Right cardiac atrium (tissue), 5 donors: ENCODE measurements around the gene DNAH17. TPM values are rescaled to one million over a fixed set of nuclear protein-coding genes. Genes with fewer than 3 reads are reported as not detected.

Experiments
- ATAC-seq, 2 donors: fragments of 200-7000 bp; cut with Tn5 transposase; one replicate each; pipeline versions ENCODE4 v1.8.0 to v1.9.1; 2020; ENCODE audit warnings: moderate library complexity in 2 of 2, mild to moderate bottlenecking in 1 of 2
- DNase-seq, 3 donors: peaks; one replicate each; pipeline ENCODE4 v3.0.0-alpha.2; 2020
- H3K27ac ChIP-seq: one replicate; pipeline ENCODE4 v1.5.1; 2013; ENCODE audit warnings: mild to moderate bottlenecking, low read length, control low read depth, moderate library complexity
- H3K27me3 ChIP-seq: one replicate; pipeline ENCODE4 v1.6.1; 2013; ENCODE audit not compliant: control insufficient read depth, insufficient read depth
- H3K4me1 ChIP-seq: one replicate; pipeline ENCODE4 v1.6.1; 2013; ENCODE audit warnings: low read length; ENCODE audit not compliant: control insufficient read depth, insufficient read depth
- H3K4me3 ChIP-seq: one replicate; pipeline ENCODE4 v1.5.1; 2013; ENCODE audit warnings: low read length, control low read depth
- H3K9me3 ChIP-seq: one replicate; pipeline ENCODE4 v1.6.1; 2013; ENCODE audit warnings: low read length; ENCODE audit not compliant: control insufficient read depth
- WGBS: extraction: QIAGEN DNeasy Blood & Tissue Kit; methylation state at CpG from one replicate; pipeline ENCODE4 v1.1.7; 2013; 5-methylcytosine and 5-hydroxymethylcytosine counted together
- intact Hi-C, 4 donors: fragments of 100-400 bp; cut with DNase I; formaldehyde crosslinking; loops; one replicate each; pipeline versions ENCODE4 v1.11.0 to v1.14.0; 2022 to 2023
- polyA plus RNA-seq: library from polyadenylated mRNA; stranded (reverse); fragments of 200-250 nt; gene quantifications from one replicate; pipeline ENCODE4 v1.2.3, GENCODE V29; 2013
- total RNA-seq, 4 donors: library from RNA; stranded (reverse); fragmentation: NEBNext Ultra II Directional; extraction: Animal tissue kit (Norgen Biotek cat#: 25700); gene quantifications; one replicate each; pipeline ENCODE4 v1.2.1, GENCODE V29; 2021
- donor health status: healthy with polysubstance abuse.
- donor health status: DM: no; HTN: yes; CAD: no.
- donor health status: DM: no; HTN: no; CAD: no.
- donor health status: DM: no; HTN: yes; CAD: no; lungs with severe emphysema.
- donor health status: DM: yes; HTN: yes; CAD: no.

DNAH17 gene
- total and polyA plus RNA-seq, 5 donors, result 0.06 to 0.28 (median 0.19) TPM; not detected in 1

- H3K27me3 ChIP-seq, result no peaks in the 10 kb centered on the region
- intact Hi-C loops, result no loop called here
- H3K9me3 ChIP-seq, result no peaks in the 10 kb centered on the region
- no peak overlapping the region for H3K4me3 ChIP-seq
- H3K4me1 ChIP-seq, result peaks cover 3% of the 10 kb centered on the region
- DNase-seq (peak in 2 of 3 donors; percentile 31 to 32), ATAC-seq (no peak)
- no peak overlapping the region for H3K27ac ChIP-seq
- WGBS, result 77% methylated on average over 16 of the region's 16 CpGs
Measured at GRCh38 chr17:78438694-78439325, 138.4 kb downstream of the DNAH17 start.

GRCh38 chr17:78438271-78438691, 138.9 kb downstream of the DNAH17 start:
- H3K9me3 ChIP-seq, result no peaks in the 10 kb centered on the region
- intact Hi-C loops, result no loop called here
- DNase-seq (peak in 1 of 3 donors; percentile 59), ATAC-seq (no peak)
- no peak overlapping the region for H3K27ac ChIP-seq
- 79% methylated on average over 10 of the region's 10 CpGs for WGBS
- H3K4me1 ChIP-seq, result peaks cover 3% of the 10 kb centered on the region
- no peaks in the 10 kb centered on the region for H3K27me3 ChIP-seq
- H3K4me3 ChIP-seq, result no peak overlapping the region

GRCh38 chr17:78437508-78438169, 139.6 kb downstream of the DNAH17 start:
- DNase-seq, result peak in 2 of 3 donors; percentile 32 to 53
- 91% methylated on average over 20 of the region's 20 CpGs for WGBS

GRCh38 chr17:78435330-78436005, 141.7 kb downstream of the DNAH17 start:
- H3K9me3 ChIP-seq, result no peaks in the 10 kb centered on the region
- H3K4me3 ChIP-seq, result no peak overlapping the region
- DNase-seq (peak in 2 of 3 donors; percentile 4 to 28), ATAC-seq (no peak)
- H3K4me1 ChIP-seq, result no peaks in the 10 kb centered on the region
- intact Hi-C loops, result no loop called here
- no peaks in the 10 kb centered on the region for H3K27me3 ChIP-seq
- H3K27ac ChIP-seq, result no peak overlapping the region
- WGBS, result 81% methylated on average over 19 of the region's 19 CpGs

More at GRCh38 chr17:78437508-78438169, 139.6 kb downstream of the DNAH17 start:
- Histone ChIP-seq H3K27ac (no peak overlapping the region), H3K27me3 (no peaks in the 10 kb centered on the region), H3K4me1 (peaks cover 3% of the 10 kb centered on the region), H3K9me3 (no peaks in the 10 kb centered on the region), H3K4me3 (no peak overlapping the region)
- no peak for ATAC-seq
- intact Hi-C loops, result no loop called here

- intact Hi-C loops, result no loop called here
- WGBS, result 50% methylated on average over 18 of the region's 18 CpGs
- DNase-seq (peak in 2 of 3 donors; percentile 32 to 47), ATAC-seq (no peak)
- Histone ChIP-seq H3K27me3 (no peaks in the 10 kb centered on the region), H3K27ac (no peak overlapping the region), H3K4me1 (no peaks in the 10 kb centered on the region), H3K9me3 (no peaks in the 10 kb centered on the region), H3K4me3 (no peak overlapping the region)
Measured at GRCh38 chr17:78434455-78435329, 142.5 kb downstream of the DNAH17 start.

GRCh38 chr17:78433780-78434335, 143.3 kb downstream of the DNAH17 start:
- intact Hi-C loops, result no loop called here
- WGBS, result 86% methylated on average over 13 of the region's 13 CpGs
- Histone ChIP-seq H3K9me3 (no peaks in the 10 kb centered on the region), H3K27ac (no peak overlapping the region), H3K4me3 (no peak overlapping the region), H3K27me3 (no peaks in the 10 kb centered on the region), H3K4me1 (no peaks in the 10 kb centered on the region)
- peak in 2 of 3 donors; percentile 20 to 36 for DNase-seq
- ATAC-seq, result peak in 1 of 2 donors; percentile 2

- intact Hi-C loops, result no loop called here
- ATAC-seq (no peak), DNase-seq (peak in 2 of 3 donors; percentile 34 to 41)
- 67% methylated on average over 20 of the region's 20 CpGs for WGBS
- Histone ChIP-seq H3K27me3 (no peaks in the 10 kb centered on the region), H3K4me3 (no peak overlapping the region), H3K9me3 (no peaks in the 10 kb centered on the region), H3K27ac (no peak overlapping the region), H3K4me1 (no peaks in the 10 kb centered on the region)
Measured at GRCh38 chr17:78433013-78433727, 144.0 kb downstream of the DNAH17 start.

- H3K9me3 ChIP-seq, result no peaks in the 10 kb centered on the region
- no peaks in the 10 kb centered on the region for H3K27me3 ChIP-seq
- intact Hi-C loops, result no loop called here
- ATAC-seq (peak in 1 of 2 donors; percentile 6), DNase-seq (peak; percentile 51 to 77 (median 63))
- WGBS, result 55% methylated on average over 21 of the region's 21 CpGs
- H3K4me3 ChIP-seq, result no peak overlapping the region
- no peak overlapping the region for H3K27ac ChIP-seq
- H3K4me1 ChIP-seq, result no peaks in the 10 kb centered on the region
Measured at GRCh38 chr17:78432226-78433012, 144.8 kb downstream of the DNAH17 start.

- Histone ChIP-seq H3K4me1 (no peaks in the 10 kb centered on the region), H3K9me3 (no peaks in the 10 kb centered on the region), H3K27me3 (no peaks in the 10 kb centered on the region), H3K27ac (no peak overlapping the region), H3K4me3 (no peak overlapping the region)
- 81% methylated on average over 11 of the region's 11 CpGs for WGBS
- ATAC-seq (no peak), DNase-seq (peak in 2 of 3 donors; percentile 21 to 36)
- intact Hi-C loops, result no loop called here
Measured at GRCh38 chr17:78431692-78431958, 145.6 kb downstream of the DNAH17 start.
